GM11168 (cell line): ENCODE data around the gene CABCOCO1.
"Not testable (repeated sequence)": the region's sequence is repeated elsewhere in the genome, so short reads cannot be mapped to it uniquely, and the experiment has no call there.

Experiments used
- in situ Hi-C: fragments of 300-500 bp; cut with MboI; formaldehyde crosslinking; loops from one replicate; pipeline ENCODE4 v1.12.0; 2022; ENCODE audit warnings: low sequenced_read_pairs; ENCODE audit not compliant: unreplicated experiment

Gene CABCOCO1

DNA sequence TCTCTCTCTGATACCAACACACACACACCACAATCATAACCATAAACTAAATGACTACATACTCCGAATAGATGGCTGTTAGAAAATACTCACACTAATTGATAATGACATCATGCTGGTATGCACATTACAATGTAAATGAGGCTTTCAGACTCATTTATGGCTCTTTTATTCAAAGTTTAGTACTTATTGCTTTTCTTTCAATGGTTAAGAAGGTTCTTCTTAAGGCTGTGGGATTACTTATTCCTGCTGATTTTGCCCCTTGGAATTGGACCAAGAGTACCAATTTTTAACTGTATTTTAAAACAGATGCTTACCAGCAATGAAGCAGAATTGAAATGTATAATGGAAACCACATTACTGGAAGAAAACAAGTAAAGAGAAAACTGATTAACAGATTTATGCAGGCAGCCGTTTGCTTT, 20.6 kb upstream of the CABCOCO1 start:
- in situ Hi-C loops, result no loop called here

DNA sequence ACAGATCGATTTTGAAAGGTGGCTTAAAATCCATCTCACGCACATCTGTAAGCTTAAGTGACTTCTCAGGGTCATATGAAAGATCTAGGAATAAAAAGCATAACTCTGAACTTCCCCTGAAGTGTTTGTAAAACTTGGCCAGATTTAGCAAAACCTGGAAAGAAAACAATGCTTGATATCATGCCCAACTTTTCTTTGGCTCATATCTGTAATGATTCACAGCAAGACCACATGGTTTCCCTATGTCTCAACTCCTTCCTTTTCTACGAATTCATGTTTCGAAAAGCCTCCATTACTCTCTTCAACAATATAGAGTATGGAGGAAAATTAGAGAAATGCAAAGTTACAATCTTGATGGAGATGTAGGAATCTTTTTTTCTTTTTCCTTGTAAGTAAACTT, 20.1 kb upstream of the CABCOCO1 start:
- in situ Hi-C loops, result no loop called here

DNA sequence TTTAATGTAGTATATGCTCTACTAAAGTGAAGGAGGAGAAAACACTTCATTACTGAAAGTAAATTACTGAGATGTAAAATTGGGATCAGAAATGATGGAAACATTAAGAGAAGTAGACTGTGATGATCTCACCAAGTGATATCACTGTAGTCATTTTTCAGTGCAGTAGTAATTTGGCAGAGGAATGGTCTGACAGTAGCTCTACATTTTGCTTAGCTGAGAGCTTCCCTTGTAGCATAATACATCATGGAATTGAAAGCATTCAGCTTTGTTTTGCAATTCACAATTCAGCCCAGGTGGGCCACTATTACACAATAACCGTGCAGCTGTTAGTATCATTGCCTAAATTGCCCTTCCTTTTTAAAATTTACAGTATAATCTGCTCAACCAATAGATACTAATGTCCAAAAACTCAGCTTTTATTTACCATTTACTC, 19.4 kb upstream of the CABCOCO1 start:
- in situ Hi-C loops, result no loop called here

GRCh38 chr10:61653699-61654098, 9.0 kb upstream of the CABCOCO1 start:
- in situ Hi-C loops, result no loop called here

DNA sequence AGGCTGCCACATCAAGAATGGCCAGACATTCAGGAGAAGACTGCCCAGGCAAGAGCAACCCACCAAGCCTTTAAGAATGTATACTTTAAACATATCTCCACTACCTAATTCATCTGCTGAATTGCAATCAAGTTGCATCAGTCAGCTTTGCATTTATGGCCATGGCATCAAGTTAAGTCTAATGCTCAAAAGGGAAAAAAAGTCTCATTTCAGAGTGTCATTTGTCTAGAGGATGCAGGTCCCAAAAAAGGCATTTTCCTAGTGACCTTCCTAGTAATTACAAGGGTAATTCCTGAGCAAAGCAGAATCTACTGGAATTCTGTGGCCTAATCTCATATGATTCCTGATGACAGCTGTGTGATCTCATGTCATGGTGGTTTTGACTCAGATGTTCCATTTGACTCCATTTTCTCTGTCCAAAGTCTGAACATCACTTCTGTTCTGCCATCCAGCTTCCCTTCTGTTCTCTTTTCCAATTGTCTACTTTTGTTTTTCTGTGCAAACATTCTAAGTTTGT, 7.3 kb upstream of the CABCOCO1 start:
- in situ Hi-C loops, result no loop called here

DNA sequence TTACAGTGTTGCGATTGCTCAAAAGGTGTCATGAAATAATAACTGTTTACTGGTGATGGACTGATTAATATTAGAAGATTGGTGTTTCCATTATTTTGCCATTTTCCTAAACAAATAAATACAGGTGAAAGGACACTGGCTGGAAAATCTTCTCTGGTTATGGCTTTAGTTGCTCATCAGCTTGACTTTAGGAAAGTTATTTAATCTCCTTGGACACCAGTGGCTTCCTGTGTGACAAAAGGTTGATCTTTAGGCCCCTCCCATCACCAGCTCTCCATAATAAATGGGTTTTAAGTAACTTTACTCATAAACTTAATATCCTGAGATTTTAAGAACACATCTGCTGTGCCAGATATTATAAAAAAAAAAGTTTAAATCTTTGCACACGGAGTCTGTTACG, 737 bp downstream of the CABCOCO1 start:
- in situ Hi-C loops, result no loop called here

DNA sequence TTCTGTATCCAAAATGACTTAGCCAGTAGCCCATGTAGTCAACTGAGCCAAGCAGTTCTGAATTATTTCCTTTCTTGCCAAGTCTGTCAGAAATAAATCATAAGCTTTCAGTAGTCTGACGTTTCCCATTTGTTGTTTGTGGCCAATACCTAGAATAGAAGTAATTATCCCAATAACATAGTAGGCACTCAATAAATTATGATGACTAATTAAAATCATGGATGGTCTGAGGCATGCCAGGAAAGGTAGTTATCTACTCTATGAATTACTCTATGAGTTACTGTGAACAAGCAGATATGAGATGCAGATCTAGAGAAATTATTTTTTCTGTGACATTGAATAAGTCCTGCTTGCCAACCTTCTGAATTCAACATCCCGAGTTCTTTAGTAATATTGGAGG, 2.3 kb downstream of the CABCOCO1 start:
- in situ Hi-C loops, result no loop called here

DNA sequence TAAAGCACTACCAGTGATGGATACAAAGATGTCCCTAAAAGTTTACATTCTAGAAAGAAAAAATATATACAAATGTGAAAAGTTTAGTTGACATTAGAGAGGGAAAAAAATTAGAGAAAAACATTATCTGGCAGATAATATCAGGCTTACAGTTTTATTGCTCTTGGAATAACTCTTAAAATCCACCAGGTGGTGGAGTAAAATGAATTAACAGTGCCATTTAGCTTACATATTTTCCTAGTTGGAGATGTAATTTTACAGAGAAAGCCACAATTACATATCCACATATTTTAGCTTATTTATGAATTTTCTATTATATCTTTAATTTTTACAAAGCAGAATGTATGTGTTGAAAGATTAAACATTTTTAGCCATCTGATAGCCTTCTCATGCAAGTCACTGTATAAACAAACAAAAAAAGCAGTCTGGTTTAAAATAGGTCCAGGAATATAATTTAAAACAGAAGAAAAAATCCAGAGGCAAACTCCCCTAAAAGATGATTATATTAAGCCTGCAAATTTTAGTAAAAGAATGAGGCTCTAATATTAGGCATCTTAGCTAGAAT, 6.5 kb downstream of the CABCOCO1 start:
- in situ Hi-C loops, result no loop called here

GRCh38 chr10:61669849-61670248, 7.1 kb downstream of the CABCOCO1 start:
- in situ Hi-C loops, result no loop called here

DNA sequence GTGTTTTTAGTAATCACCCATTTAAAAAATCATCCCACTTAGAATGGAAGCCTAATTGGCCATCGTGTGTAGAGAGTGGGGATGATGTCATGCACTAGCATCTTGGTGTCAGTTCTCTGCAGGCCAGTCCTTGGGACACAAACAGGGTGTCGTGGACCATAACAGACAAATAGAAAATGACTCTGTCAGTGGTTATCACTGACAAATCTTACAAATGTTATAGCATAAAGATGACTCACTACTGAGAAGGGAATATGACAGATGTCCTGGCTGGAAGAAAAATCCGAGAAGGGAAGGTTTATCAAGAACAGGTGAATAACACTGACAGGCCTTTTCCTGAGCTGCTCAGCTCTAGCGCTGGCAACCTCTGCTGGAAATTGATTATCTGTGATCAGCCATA, 10.6 kb downstream of the CABCOCO1 start:
- in situ Hi-C loops, result no loop called here

- in situ Hi-C loops, result no loop called here
These were observed 19.6 kb downstream of the CABCOCO1 start for GRCh38 chr10:61682323-61682722.

DNA sequence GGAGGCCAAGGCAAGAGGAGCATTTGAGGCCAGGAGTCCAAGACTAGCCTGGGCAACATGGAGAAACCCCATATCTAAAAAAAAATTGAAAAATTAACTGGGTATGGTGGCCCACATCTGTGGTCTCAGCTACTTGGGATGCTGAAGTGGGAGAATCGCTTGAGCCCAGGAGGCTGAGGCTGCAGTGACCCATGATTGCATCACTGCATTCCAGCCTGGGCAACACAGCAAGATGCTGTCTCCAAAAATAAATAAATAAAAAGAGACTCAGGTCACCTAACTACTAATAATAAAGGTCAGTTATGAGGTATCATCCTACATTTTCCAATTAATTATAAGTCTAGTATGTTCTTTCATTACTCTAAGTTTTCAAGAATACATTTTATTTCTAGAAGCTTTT, 20.6 kb downstream of the CABCOCO1 start:
- in situ Hi-C loops, result no loop called here

DNA sequence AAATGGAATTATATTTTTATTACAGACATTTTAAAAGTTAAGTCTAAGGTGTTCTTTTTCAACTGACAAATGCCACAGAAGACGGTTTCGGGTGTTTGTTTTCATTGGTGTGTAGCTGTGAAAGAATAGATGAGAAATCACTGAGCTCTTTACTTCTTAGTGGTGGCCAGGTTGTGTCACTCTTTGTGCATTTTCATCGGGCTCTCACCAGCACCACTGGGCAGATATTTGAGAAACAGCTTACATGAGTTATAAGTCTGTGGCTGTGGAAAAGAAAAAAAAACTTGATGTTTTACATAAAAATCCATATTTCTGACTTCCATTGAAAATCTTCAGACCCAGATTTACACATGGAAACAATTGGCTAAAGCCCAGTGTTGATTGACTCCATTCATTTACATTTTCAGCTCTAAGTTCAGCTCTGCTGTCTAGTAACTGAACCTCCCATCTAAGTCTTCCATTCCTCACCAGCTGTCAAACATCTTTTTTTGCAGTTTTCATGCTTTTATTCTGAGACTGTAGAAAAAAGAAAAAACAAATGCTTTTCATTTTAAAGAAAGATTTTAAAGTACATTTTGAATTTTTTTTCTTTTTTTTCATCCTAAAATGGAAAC, 22.3 kb downstream of the CABCOCO1 start:
- in situ Hi-C loops, result no loop called here

DNA sequence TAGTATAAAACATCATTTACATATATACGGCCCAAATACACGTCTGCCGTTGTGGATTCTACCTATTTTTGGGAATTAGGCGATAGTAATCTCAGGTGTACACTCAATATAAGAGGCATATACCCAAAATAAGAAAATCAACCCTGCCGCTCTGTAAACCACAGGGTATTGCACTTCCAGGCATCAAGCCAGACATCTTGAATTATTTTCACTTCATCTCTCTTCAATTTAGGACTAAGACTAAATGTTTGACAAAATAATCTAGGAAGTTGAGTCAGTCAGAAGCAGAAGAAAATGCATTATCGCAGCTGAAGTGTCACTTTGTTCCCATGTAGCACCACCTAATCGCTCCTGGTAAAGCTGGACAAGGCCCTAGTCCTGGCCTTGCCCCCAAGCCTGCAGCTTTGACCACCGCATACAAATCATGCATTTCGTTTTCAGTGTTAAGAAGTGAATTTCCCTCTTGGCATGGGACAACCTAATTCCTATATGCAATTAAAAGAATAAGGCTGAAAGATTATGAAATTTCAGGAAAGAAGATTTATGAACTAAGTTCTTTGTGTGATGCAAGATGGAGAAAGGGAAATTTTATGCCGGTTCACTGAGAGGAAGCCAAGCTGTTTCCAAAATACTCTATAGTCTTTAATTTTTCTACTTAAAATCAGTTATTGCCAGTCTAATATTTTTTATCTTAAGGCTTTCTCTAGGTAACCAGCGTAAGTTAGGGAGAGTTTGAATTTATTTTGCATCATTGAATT, 26.0 kb downstream of the CABCOCO1 start:
- in situ Hi-C loops, result no loop called here

- in situ Hi-C loops, result not testable (repeated sequence)
These were observed 28.9 kb downstream of the CABCOCO1 start for GRCh38 chr10:61691667-61692066.

- in situ Hi-C loops, result no loop called here
These were observed 29.8 kb downstream of the CABCOCO1 start for GRCh38 chr10:61692447-61693010.

GRCh38 chr10:61698968-61699655, 36.4 kb downstream of the CABCOCO1 start:
- in situ Hi-C loops, result no loop called here

DNA sequence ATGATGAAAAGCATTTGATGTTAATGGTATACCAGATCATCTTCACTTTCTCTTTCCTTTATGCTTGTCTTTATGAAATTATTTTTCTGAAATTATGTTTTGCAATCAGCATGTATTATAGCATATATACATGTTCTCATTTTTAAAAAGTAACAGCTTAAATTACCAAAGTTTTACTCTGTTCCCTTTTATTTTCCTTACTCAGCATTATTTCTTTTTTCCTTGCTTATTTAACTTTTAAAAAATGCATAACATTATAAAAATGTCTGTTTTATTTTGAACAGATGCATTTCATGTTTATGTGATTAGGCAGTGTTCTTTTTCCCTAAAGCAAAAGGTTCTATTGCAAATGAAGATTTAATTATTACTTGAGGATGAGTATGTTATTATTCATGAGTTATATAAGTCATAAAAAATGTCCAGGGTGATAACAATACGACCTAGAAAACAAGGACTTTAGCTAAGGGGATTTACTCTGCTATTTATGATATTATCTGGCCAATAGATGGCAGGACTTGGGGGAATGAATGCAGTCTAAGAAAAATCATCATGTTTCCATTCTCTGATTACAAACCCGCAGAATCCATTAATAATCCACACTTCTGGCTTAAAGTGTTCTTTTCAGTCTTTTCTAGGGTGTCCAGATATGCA, 38.5 kb downstream of the CABCOCO1 start:
- in situ Hi-C loops, result no loop called here

DNA sequence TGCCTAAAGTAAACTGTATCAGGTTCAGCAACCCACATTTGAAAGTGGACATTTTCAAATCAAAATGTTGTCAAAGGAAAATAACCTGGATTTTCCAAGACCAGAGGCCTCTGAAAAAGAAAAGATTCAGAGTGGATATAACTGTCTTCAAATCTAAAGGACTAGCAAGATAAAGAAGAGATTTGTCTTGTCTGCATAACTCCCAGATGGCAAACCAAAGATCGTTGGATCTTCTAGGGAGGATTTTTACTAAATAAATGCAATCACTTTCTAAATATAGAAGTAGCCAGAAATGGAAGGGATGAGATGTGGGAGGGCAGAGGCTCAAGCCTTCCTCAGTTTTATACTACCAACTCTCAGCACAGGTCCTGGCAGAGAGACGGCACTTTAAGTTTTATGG, 39.0 kb downstream of the CABCOCO1 start:
- in situ Hi-C loops, result no loop called here

- in situ Hi-C loops, result no loop called here
These were observed 39.9 kb downstream of the CABCOCO1 start for GRCh38 chr10:61702584-61702983.
